ENCODE results near the gene COL18A1. TPM values are rescaled to one million over a fixed set of nuclear protein-coding genes. Genes with fewer than 3 reads are reported as not detected.

Gene COL18A1
- total and polyA plus RNA-seq, 3 experiments from 2014 or later: 1.9 to 4.7 (median 2.2) TPM

GRCh38 chr21:45405271-45405818 is 380 bp downstream of the COL18A1 start:
- Mint-ChIP-seq H3K27ac (no peak overlapping the region), H3K4me3 (no peak overlapping the region), H3K36me3 (peaks cover 0 to 14% (median 4%) of the 10 kb centered on the region in 3 donors), H3K27me3 (peaks cover 38 to 70% of the 10 kb centered on the region in 2 donors), H3K4me1 (peaks cover 9 to 19% (median 12%) of the 10 kb centered on the region in 3 donors), H3K9me3 (peaks cover 5 to 10% (median 7%) of the 10 kb centered on the region in 5 donors)
- POLR2A ChIA-PET: no interaction called here
- H3K27ac ChIP-seq (ENCODE audit: low read depth, low read length): no peak overlapping the region
- peak in 1 of 5 donors; percentile 29 for DNase-seq
- H3K9me3 ChIP-seq (ENCODE audit: low read length): no peaks in the 10 kb centered on the region
- peaks cover 19% of the 10 kb centered on the region for H3K27me3 ChIP-seq (ENCODE audit: insufficient read depth, low read length, poor library complexity, severe bottlenecking)
- H3K4me3 ChIP-seq (ENCODE audit: low read length): no peak overlapping the region
- CTCF ChIA-PET: no interaction called here
- H3K4me1 ChIP-seq (ENCODE audit: insufficient read depth, low read length): peaks cover 4% of the 10 kb centered on the region
- no peaks in the 10 kb centered on the region for H3K36me3 ChIP-seq (ENCODE audit: insufficient read depth, low read length)

GRCh38 chr21:45405819-45406762 is 1.1 kb downstream of the COL18A1 start:
- Histone ChIP-seq H3K27ac (ENCODE audit: low read depth, low read length) (peak overlapping the region; percentile 47), H3K4me1 (ENCODE audit: insufficient read depth, low read length) (peaks cover 4% of the 10 kb centered on the region), H3K27me3 (ENCODE audit: insufficient read depth, low read length, poor library complexity, severe bottlenecking) (peaks cover 19% of the 10 kb centered on the region), H3K36me3 (ENCODE audit: insufficient read depth, low read length) (no peaks in the 10 kb centered on the region), H3K9me3 (ENCODE audit: low read length) (no peaks in the 10 kb centered on the region), H3K4me3 (ENCODE audit: low read length) (no peak overlapping the region)
- H3K36me3 Mint-ChIP-seq: peaks cover 0 to 12% (median 4%) of the 10 kb centered on the region in 3 donors
- peaks cover 0 to 9% (median 6%) of the 10 kb centered on the region in 5 donors for H3K9me3 Mint-ChIP-seq
- H3K4me3 Mint-ChIP-seq: peak overlapping the region in 6 of 7 donors; percentile 10 to 56 (median 34)
- ChIA-PET CTCF (no interaction called here), POLR2A (no interaction called here)
- H3K27ac Mint-ChIP-seq: no peak overlapping the region
- peaks cover 36 to 69% of the 10 kb centered on the region in 2 donors for H3K27me3 Mint-ChIP-seq
- DNase-seq: peak in 1 of 5 donors; percentile 14
- H3K4me1 Mint-ChIP-seq: peaks cover 9 to 19% (median 12%) of the 10 kb centered on the region in 3 donors

GRCh38 chr21:45406801-45407628 is 2.0 kb downstream of the COL18A1 start:
- no peak overlapping the region for H3K4me3 ChIP-seq (ENCODE audit: low read length)
- H3K9me3 Mint-ChIP-seq: peaks cover 0 to under 1% (median 0%) of the 10 kb centered on the region in 5 donors
- no peak overlapping the region for H3K27ac ChIP-seq (ENCODE audit: low read depth, low read length)
- peaks cover 19% of the 10 kb centered on the region for H3K27me3 ChIP-seq (ENCODE audit: insufficient read depth, low read length, poor library complexity, severe bottlenecking)
- peaks cover 4% of the 10 kb centered on the region for H3K4me1 ChIP-seq (ENCODE audit: insufficient read depth, low read length)
- H3K36me3 Mint-ChIP-seq: peaks cover 0 to 6% (median 0%) of the 10 kb centered on the region in 3 donors
- ChIA-PET POLR2A (no interaction called here), CTCF (no interaction called here)
- H3K9me3 ChIP-seq (ENCODE audit: low read length): no peaks in the 10 kb centered on the region
- H3K36me3 ChIP-seq (ENCODE audit: insufficient read depth, low read length): no peaks in the 10 kb centered on the region
- H3K27ac Mint-ChIP-seq: peak overlapping the region in 1 of 8 donors; percentile 60
- peak overlapping the region in 5 of 7 donors; percentile 50 to 66 (median 56) for H3K4me3 Mint-ChIP-seq
- H3K27me3 Mint-ChIP-seq: peaks cover 31 to 62% of the 10 kb centered on the region in 2 donors
- peak in 1 of 5 donors; percentile 26 for DNase-seq
- peaks cover 9 to 19% (median 12%) of the 10 kb centered on the region in 3 donors for H3K4me1 Mint-ChIP-seq

- H3K9me3 ChIP-seq (ENCODE audit: low read length): no peaks in the 10 kb centered on the region
- H3K27me3 ChIP-seq (ENCODE audit: insufficient read depth, low read length, poor library complexity, severe bottlenecking): peaks cover 19% of the 10 kb centered on the region
- ChIA-PET CTCF (no interaction called here), POLR2A (no interaction called here)
- peaks cover 0 to 6% (median 0%) of the 10 kb centered on the region in 3 donors for H3K36me3 Mint-ChIP-seq
- H3K27ac ChIP-seq (ENCODE audit: low read depth, low read length): no peak overlapping the region
- DNase-seq: peak in 1 of 5 donors; percentile 10
- no peak overlapping the region for H3K27ac Mint-ChIP-seq
- peak overlapping the region in 1 of 7 donors; percentile 12 for H3K4me3 Mint-ChIP-seq
- H3K27me3 Mint-ChIP-seq: peaks cover 29 to 56% of the 10 kb centered on the region in 2 donors
- peaks cover 4% of the 10 kb centered on the region for H3K4me1 ChIP-seq (ENCODE audit: insufficient read depth, low read length)
- H3K36me3 ChIP-seq (ENCODE audit: insufficient read depth, low read length): no peaks in the 10 kb centered on the region
- H3K4me1 Mint-ChIP-seq: peaks cover 9 to 19% (median 12%) of the 10 kb centered on the region in 3 donors
- no peaks in the 10 kb centered on the region for H3K9me3 Mint-ChIP-seq
- no peak overlapping the region for H3K4me3 ChIP-seq (ENCODE audit: low read length)
These were observed 2.8 kb downstream of the COL18A1 start for GRCh38 chr21:45407629-45408247.

GRCh38 chr21:45408271-45408791 is 3.4 kb downstream of the COL18A1 start:
- Histone ChIP-seq H3K4me1 (ENCODE audit: insufficient read depth, low read length) (peaks cover 4% of the 10 kb centered on the region), H3K4me3 (ENCODE audit: low read length) (no peak overlapping the region), H3K9me3 (ENCODE audit: low read length) (no peaks in the 10 kb centered on the region), H3K36me3 (ENCODE audit: insufficient read depth, low read length) (no peaks in the 10 kb centered on the region), H3K27me3 (ENCODE audit: insufficient read depth, low read length, poor library complexity, severe bottlenecking) (peaks cover 19% of the 10 kb centered on the region), H3K27ac (ENCODE audit: low read depth, low read length) (no peak overlapping the region)
- H3K9me3 Mint-ChIP-seq: no peaks in the 10 kb centered on the region
- H3K36me3 Mint-ChIP-seq: peaks cover 0 to 6% (median 0%) of the 10 kb centered on the region in 3 donors
- no peak overlapping the region for H3K4me3 Mint-ChIP-seq
- POLR2A ChIA-PET: no interaction called here
- peak in 1 of 5 donors; percentile 18 for DNase-seq
- peaks cover 8 to 18% (median 10%) of the 10 kb centered on the region in 3 donors for H3K4me1 Mint-ChIP-seq
- H3K27me3 Mint-ChIP-seq: peaks cover 23 to 50% of the 10 kb centered on the region in 2 donors
- H3K27ac Mint-ChIP-seq: no peak overlapping the region
- CTCF ChIA-PET: no interaction called here

GRCh38 chr21:45408801-45409261 is 3.9 kb downstream of the COL18A1 start:
- Mint-ChIP-seq H3K27me3 (peaks cover 18 to 45% of the 10 kb centered on the region in 2 donors), H3K9me3 (no peaks in the 10 kb centered on the region), H3K4me3 (no peak overlapping the region), H3K36me3 (peaks cover 0 to under 1% (median 0%) of the 10 kb centered on the region in 3 donors), H3K27ac (no peak overlapping the region), H3K4me1 (peaks cover 5 to 13% (median 5%) of the 10 kb centered on the region in 3 donors)
- Histone ChIP-seq H3K4me1 (ENCODE audit: insufficient read depth, low read length) (peaks cover 4% of the 10 kb centered on the region), H3K9me3 (ENCODE audit: low read length) (no peaks in the 10 kb centered on the region), H3K27ac (ENCODE audit: low read depth, low read length) (no peak overlapping the region), H3K4me3 (ENCODE audit: low read length) (no peak overlapping the region), H3K36me3 (ENCODE audit: insufficient read depth, low read length) (no peaks in the 10 kb centered on the region), H3K27me3 (ENCODE audit: insufficient read depth, low read length, poor library complexity, severe bottlenecking) (peaks cover 19% of the 10 kb centered on the region)
- ChIA-PET POLR2A (no interaction called here), CTCF (no interaction called here)
- DNase-seq: peak in 1 of 5 donors; percentile 33

GRCh38 chr21:45409466-45410150 is 4.6 kb downstream of the COL18A1 start:
- Histone ChIP-seq H3K36me3 (ENCODE audit: insufficient read depth, low read length) (no peaks in the 10 kb centered on the region), H3K4me1 (ENCODE audit: insufficient read depth, low read length) (no peaks in the 10 kb centered on the region), H3K27me3 (ENCODE audit: insufficient read depth, low read length, poor library complexity, severe bottlenecking) (peaks cover 14% of the 10 kb centered on the region), H3K4me3 (ENCODE audit: low read length) (no peak overlapping the region), H3K9me3 (ENCODE audit: low read length) (no peaks in the 10 kb centered on the region), H3K27ac (ENCODE audit: low read depth, low read length) (peak overlapping the region; percentile 70)
- Mint-ChIP-seq H3K36me3 (no peaks in the 10 kb centered on the region), H3K4me3 (no peak overlapping the region), H3K9me3 (no peaks in the 10 kb centered on the region), H3K27me3 (peaks cover 15 to 40% of the 10 kb centered on the region in 2 donors), H3K4me1 (peaks cover 0 to 8% (median 0%) of the 10 kb centered on the region in 3 donors), H3K27ac (no peak overlapping the region)
- CTCF ChIA-PET: no interaction called here
- DNase-seq: peak in 1 of 5 donors; percentile 34
- POLR2A ChIA-PET: no interaction called here

All from CD8-positive, alpha-beta memory T cell (primary cell).